HepG2 (cell line): ENCODE data around the gene TASOR2. TPM values are rescaled to one million over a fixed set of nuclear protein-coding genes. Genes with fewer than 3 reads are reported as not detected.

Experiments
- ATAC-seq: fragments of 200-7000 bp; cut with Tn5 transposase; 3 replicates; pipeline ENCODE4 v1.9.1; 2020; ENCODE audit warnings: mild to moderate bottlenecking, moderate library complexity
- BruUV-seq: library from RNA; stranded (reverse); fragments of 400-500 nt; replicated peaks from 2 replicates; lab custom pipeline; 2021; lab: Mats Ljungman, UMichigan
- CTCF ChIA-PET: fragments of 300-600 bp; formaldehyde crosslinking; extraction: SDS; loops from one replicate; lab custom pipeline; 2021; ENCODE audit warnings: low total read pairs, inconsistent platforms, low intra/inter-chr PET ratio; lab: Yijun Ruan, JAX
- POLR2A ChIA-PET: fragments of 350-600 bp; sonication (Branson Sonifier 250); formaldehyde crosslinking; loops from one replicate; lab custom pipeline; 2020; ENCODE audit warnings: antibody characterized with exemption, inconsistent platforms; lab: Yijun Ruan, JAX
- DNase-seq: peaks from one replicate; pipeline ENCODE4 v3.0.0-alpha.2; 2015; ENCODE audit warnings: low spot score
- FAIRE-seq: peaks from 3 replicates; lab custom pipeline; 2011; peaks lifted over from hg19 to GRCh38; lab: Jason Lieb, UNC
- H2AFZ ChIP-seq: one replicate; pipeline ENCODE4 v1.6.1; 2011; ENCODE audit warnings: low read length, inconsistent platforms
- H3K27ac ChIP-seq: fragments of 300-600 bp; 3 replicates; pipeline ENCODE4 v1.8.0; 2011; ENCODE audit warnings: mixed run types, mild to moderate bottlenecking, mixed read lengths, low read length, inconsistent platforms; ENCODE audit not compliant: insufficient read depth; ENCODE audit errors: extremely low read length
- H3K27me3 ChIP-seq, 2 experiments: fragments of 200-600 bp in 1 of 2; 2 replicates in 1 of 2; 3 replicates in 1 of 2; pipeline versions ENCODE4 v1.6.0 to v1.8.0; 2011; ENCODE audit warnings: low read length in 2 of 2, mild to moderate bottlenecking in 2 of 2, moderate library complexity in 2 of 2, inconsistent platforms in 1 of 2; ENCODE audit not compliant: insufficient read depth in 2 of 2, control insufficient read depth in 1 of 2
- H3K36me3 ChIP-seq, 2 experiments: fragments of 200-600 bp in 1 of 2; replicated peaks in 1 of 2; 2 replicates in 1 of 2; 3 replicates in 1 of 2; pipeline versions ENCODE4 v1.5.1 to v1.8.0; 2011; ENCODE audit warnings: low read length in 2 of 2, inconsistent platforms in 1 of 2; ENCODE audit not compliant: insufficient read depth in 2 of 2, control insufficient read depth in 1 of 2
- H3K4me1 ChIP-seq: 2 replicates; pipeline ENCODE4 v1.5.1; 2012; ENCODE audit warnings: low read length, inconsistent platforms; ENCODE audit not compliant: insufficient read depth
- H3K4me2 ChIP-seq: 2 replicates; pipeline ENCODE4 v1.6.0; 2011; ENCODE audit warnings: low read depth, low read length, inconsistent platforms
- H3K4me3 ChIP-seq, 3 experiments: fragments of 200-600 bp in 1 of 3; sonication (generic), shearing (Covaris generic) in 1 of 3; replicated peaks in 1 of 3; 2 replicates each; pipeline ENCODE4 v1.5.1; 2011 to 2016; ENCODE audit warnings: low read length in 3 of 3, inconsistent platforms in 2 of 3, low read depth in 2 of 3, mild to moderate bottlenecking in 2 of 3, control low read depth in 1 of 3, mixed read lengths in 1 of 3; ENCODE audit not compliant: insufficient read depth in 1 of 3
- H3K79me2 ChIP-seq: one replicate; pipeline ENCODE4 v1.6.1; 2011; ENCODE audit warnings: low read length, inconsistent platforms; ENCODE audit not compliant: insufficient read depth
- H3K9ac ChIP-seq: 2 replicates; pipeline ENCODE4 v1.6.0; 2011; ENCODE audit warnings: mild to moderate bottlenecking, low read depth, low read length, inconsistent platforms; ENCODE audit not compliant: insufficient read depth
- H3K9me3 ChIP-seq: 2 replicates; pipeline ENCODE4 v1.5.1; 2012; ENCODE audit warnings: mild to moderate bottlenecking, low read length
- H4K20me1 ChIP-seq: 2 replicates; pipeline ENCODE4 v1.6.0; 2011; ENCODE audit warnings: inconsistent platforms, mild to moderate bottlenecking, low read length, moderate library complexity; ENCODE audit not compliant: insufficient read depth
- FOXO1 ChIP-seq: sonication (generic); formaldehyde crosslinking; IDR thresholded peaks from 2 replicates; pipeline ENCODE4 v1.4.0; 2020; ENCODE audit warnings: missing genetic modification reagents
- HMG20A ChIP-seq: IDR thresholded peaks from 2 replicates; pipeline ENCODE4 v1.6.1; 2016; ENCODE audit warnings: borderline replicate concordance
- MYNN ChIP-seq: sonication (generic); formaldehyde crosslinking; IDR thresholded peaks from 2 replicates; pipeline ENCODE4 v1.4.0; 2020; ENCODE audit warnings: mild to moderate bottlenecking, low read depth, missing genetic modification reagents
- TEF ChIP-seq: sonication (generic); formaldehyde crosslinking; IDR thresholded peaks from 2 replicates; pipeline ENCODE4 v1.5.0; 2020; ENCODE audit warnings: missing genetic modification reagents
- U2AF2 ChIP-seq: fragments of 200-400 bp; formaldehyde crosslinking; IDR thresholded peaks from 2 replicates; pipeline ENCODE4 v1.6.1; 2017; ENCODE audit warnings: low read depth, mild to moderate bottlenecking, low read length
- YY1 ChIP-seq: IDR thresholded peaks from 2 replicates; pipeline ENCODE4 v1.6.1; 2011; ENCODE audit warnings: low read length, low read depth, moderate library complexity, mild to moderate bottlenecking; ENCODE audit not compliant: insufficient read depth, insufficient replicate concordance
- ZNF605 ChIP-seq: sonication (generic); formaldehyde crosslinking; IDR thresholded peaks from 2 replicates; pipeline ENCODE4 v1.8.0; 2022; ENCODE audit warnings: mild to moderate bottlenecking, missing genetic modification reagents
- ZNF749 ChIP-seq: sonication (generic); formaldehyde crosslinking; IDR thresholded peaks from 2 replicates; pipeline ENCODE4 v1.8.0; 2022; ENCODE audit warnings: mild to moderate bottlenecking, missing genetic modification reagents, moderate library complexity, borderline replicate concordance
- ZNF790 ChIP-seq: sonication (generic); formaldehyde crosslinking; IDR thresholded peaks from 2 replicates; pipeline ENCODE4 v1.8.0; 2022; ENCODE audit warnings: missing genetic modification reagents, mild to moderate bottlenecking, borderline replicate concordance
- WGBS: methylation state at CpG from one replicate; pipeline ENCODE4 v1.1.6; 2017; ENCODE audit warnings: low lambda C conversion rate; 5-methylcytosine and 5-hydroxymethylcytosine counted together
- in situ Hi-C: cut with HindIII; loops from 2 replicates; pipeline ENCODE4 v1.10.0; 2017; ENCODE audit warnings: low pct_unique_long_range_greater_than_20kb; ENCODE audit not compliant: extremely low pct_ligation_motif_present
- intact Hi-C: fragments of 100-400 bp; cut with micrococcal nuclease; formaldehyde crosslinking; loops from one replicate; pipeline ENCODE4 v1.10.0; 2022; ENCODE audit not compliant: unreplicated experiment
- polyA plus RNA-seq, 8 experiments: library from polyadenylated mRNA; depleted of rRNA in 3 of 8; stranded (reverse) in 7 of 8; unstranded in 1 of 8; fragments of >200 nt; fragmentation: Illumina TruSeq in 4 of 8; extraction: Trizol in 4 of 8; gene quantifications; 2 replicates each; pipeline versions ENCODE4 v1.2.1 to v1.2.3, GENCODE V29; 2011 to 2016; ENCODE audit warnings: low read depth in 4 of 8, missing spikeins in 1 of 8, mixed read lengths in 1 of 8; ENCODE audit not compliant: insufficient read depth in 1 of 8
- total RNA-seq, 5 experiments: library from RNA; depleted of rRNA; stranded (reverse); fragments of >200 nt; fragmentation: Illumina TruSeq; extraction: Trizol; gene quantifications; 2 replicates each; pipeline ENCODE4 v1.2.3, GENCODE V29; 2016; ENCODE audit warnings: low read depth in 1 of 5
- TF ChIP-seq, protein P1 (sequence below): sonication (generic); formaldehyde crosslinking; IDR thresholded peaks from 2 replicates; pipeline ENCODE4 v1.4.0; 2020; ENCODE audit warnings: mild to moderate bottlenecking, missing genetic modification reagents
- TF ChIP-seq, protein P2 (sequence below): sonication (generic); formaldehyde crosslinking; IDR thresholded peaks from 2 replicates; pipeline ENCODE4 v1.8.1; 2023; ENCODE audit warnings: missing genetic modification reagents, mild to moderate bottlenecking, borderline replicate concordance
- TF ChIP-seq, protein P3 (sequence below): IDR thresholded peaks from 2 replicates; pipeline ENCODE4 v1.6.1; 2016; ENCODE audit warnings: missing biosample characterization, missing genetic modification reagents, low read depth

Gene TASOR2
- total and polyA plus RNA-seq, 2 of the 13 experiments (the other 11 are each of a cell fraction or from before 2014, with no cell fraction given), result 24.2 to 55.3 TPM

- CTCF ChIA-PET, result no interaction called here
- Histone ChIP-seq H3K36me3 (peaks cover 14 to 52% of the 10 kb centered on the region in 2 experiments), H3K9me3 (no peaks in the 10 kb centered on the region), H3K79me2 (peaks cover 2% of the 10 kb centered on the region), H3K27me3 (no peaks in the 10 kb centered on the region), H2AFZ (no peak overlapping the region), H4K20me1 (no peaks in the 10 kb centered on the region), H3K27ac (no peak overlapping the region), H3K4me1 (peaks cover 16% of the 10 kb centered on the region), H3K4me2 (no peak overlapping the region), H3K9ac (no peak overlapping the region), H3K4me3 (no peak overlapping the region)
- ATAC-seq (no peak), DNase-seq (no peak), FAIRE-seq (no peak)
- WGBS, result 97% methylated on average over 4 of the region's 4 CpGs
- in situ Hi-C loops (no loop called here), intact Hi-C loops (no loop called here)
- no TSS peak for BruUV-seq
- TF ChIP-seq, protein P1, sequence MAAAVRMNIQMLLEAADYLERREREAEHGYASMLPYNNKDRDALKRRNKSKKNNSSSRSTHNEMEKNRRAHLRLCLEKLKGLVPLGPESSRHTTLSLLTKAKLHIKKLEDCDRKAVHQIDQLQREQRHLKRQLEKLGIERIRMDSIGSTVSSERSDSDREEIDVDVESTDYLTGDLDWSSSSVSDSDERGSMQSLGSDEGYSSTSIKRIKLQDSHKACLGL, result no peak
- TF ChIP-seq ZNF749 (CRISPR knock-in tag) (no peak), TEF (CRISPR knock-in tag) (no peak), YY1 (no peak)
- POLR2A ChIA-PET, result no interaction called here
These were observed 46.1 kb downstream of the TASOR2 start for GRCh38 chr10:5730766-5731165.

DNA sequence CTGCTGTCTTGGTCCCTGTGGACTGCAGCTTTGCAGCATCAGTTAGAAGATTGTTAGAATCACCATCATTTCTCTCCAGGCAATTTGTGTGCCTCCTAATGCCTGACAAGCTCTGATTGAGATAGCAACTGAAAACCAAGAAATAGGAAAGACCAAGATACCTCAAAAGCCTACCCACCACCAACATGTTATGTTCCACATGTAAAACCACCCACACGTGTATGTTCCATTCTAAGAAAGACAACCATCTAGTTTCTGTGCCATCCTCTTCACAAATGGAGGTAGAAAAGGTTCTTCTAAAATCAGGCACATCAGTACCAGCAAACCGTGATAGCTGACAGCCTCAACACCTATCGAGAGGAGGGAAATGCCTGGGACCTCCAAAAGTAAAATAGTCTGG, 46.9 kb downstream of the TASOR2 start:
- Histone ChIP-seq H3K9ac (no peak overlapping the region), H3K4me2 (no peak overlapping the region), H3K27me3 (no peaks in the 10 kb centered on the region), H3K4me1 (peaks cover 22% of the 10 kb centered on the region), H2AFZ (no peak overlapping the region)
- no TSS peak for BruUV-seq
- in situ Hi-C loops, result no loop called here
- TF ChIP-seq, protein P2, sequence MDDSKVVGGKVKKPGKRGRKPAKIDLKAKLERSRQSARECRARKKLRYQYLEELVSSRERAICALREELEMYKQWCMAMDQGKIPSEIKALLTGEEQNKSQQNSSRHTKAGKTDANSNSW (CRISPR knock-in tag), result no peak
- no peak for TF ChIP-seq FOXO1
- no peak for TF ChIP-seq U2AF2
- no peak for TF ChIP-seq HMG20A
- TF ChIP-seq, protein P3, sequence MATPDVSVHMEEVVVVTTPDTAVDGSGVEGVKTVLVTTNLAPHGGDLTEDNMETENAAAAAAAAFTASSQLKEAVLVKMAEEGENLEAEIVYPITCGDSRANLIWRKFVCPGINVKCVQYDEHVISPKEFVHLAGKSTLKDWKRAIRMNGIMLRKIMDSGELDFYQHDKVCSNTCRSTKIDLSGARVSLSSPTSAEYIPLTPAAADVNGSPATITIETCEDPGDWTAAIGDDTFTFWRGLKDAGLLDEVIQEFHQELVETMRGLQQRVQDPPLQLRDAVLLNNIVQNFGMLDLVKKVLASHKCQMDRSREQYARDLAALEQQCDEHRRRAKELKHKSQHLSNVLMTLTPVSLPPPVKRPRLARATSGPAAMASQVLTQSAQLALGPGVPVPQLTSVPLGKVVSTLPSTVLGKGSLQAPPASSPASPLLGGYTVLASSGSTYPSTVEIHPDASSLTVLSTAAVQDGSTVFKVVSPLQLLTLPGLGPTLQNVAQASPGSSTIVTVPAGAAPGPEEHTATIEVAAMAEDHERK (CRISPR knock-in tag), result no peak
- TF ChIP-seq MYNN, result no peak
- TF ChIP-seq ZNF605 (CRISPR knock-in tag), result no peak
- no peak for TF ChIP-seq ZNF790 (CRISPR knock-in tag)
- TF ChIP-seq, all 625 proteins: peak for 0
- H3K36me3 ChIP-seq, result peaks cover 14 to 48% of the 10 kb centered on the region in 2 experiments
- FAIRE-seq, result no peak
- H3K79me2 ChIP-seq, result peaks cover 2% of the 10 kb centered on the region
- H3K27ac ChIP-seq, result no peak overlapping the region
- intact Hi-C loops, result no loop called here
- no peaks in the 10 kb centered on the region for H4K20me1 ChIP-seq
- no peaks in the 10 kb centered on the region for H3K9me3 ChIP-seq
- WGBS, result 67% methylated on average over 3 of the region's 3 CpGs
- CTCF ChIA-PET, result no interaction called here
- no peak for ATAC-seq
- no peak for DNase-seq
- POLR2A ChIA-PET, result no interaction called here
- H3K4me3 ChIP-seq, result no peak overlapping the region
